Dermis blood vessel endothelial cell (primary cell): ENCODE data around the gene TAGLN. TPM values are rescaled to one million over a fixed set of nuclear protein-coding genes. Genes with fewer than 3 reads are reported as not detected.
A peak's percentile ranks its signal among the peaks of the same experiment; 100 is the strongest.

ENCODE experiments used
- DNase-seq: peaks from one replicate; pipeline ENCODE4 v3.0.0; 2010
- total RNA-seq: library from RNA; depleted of rRNA; stranded (reverse); fragments of >200 nt; gene quantifications from 2 replicates; pipeline ENCODE4 v1.2.3, GENCODE V29; 2014

The TAGLN gene
- total RNA-seq: 11.4 and 31.3 TPM in 2 replicates

DNA sequence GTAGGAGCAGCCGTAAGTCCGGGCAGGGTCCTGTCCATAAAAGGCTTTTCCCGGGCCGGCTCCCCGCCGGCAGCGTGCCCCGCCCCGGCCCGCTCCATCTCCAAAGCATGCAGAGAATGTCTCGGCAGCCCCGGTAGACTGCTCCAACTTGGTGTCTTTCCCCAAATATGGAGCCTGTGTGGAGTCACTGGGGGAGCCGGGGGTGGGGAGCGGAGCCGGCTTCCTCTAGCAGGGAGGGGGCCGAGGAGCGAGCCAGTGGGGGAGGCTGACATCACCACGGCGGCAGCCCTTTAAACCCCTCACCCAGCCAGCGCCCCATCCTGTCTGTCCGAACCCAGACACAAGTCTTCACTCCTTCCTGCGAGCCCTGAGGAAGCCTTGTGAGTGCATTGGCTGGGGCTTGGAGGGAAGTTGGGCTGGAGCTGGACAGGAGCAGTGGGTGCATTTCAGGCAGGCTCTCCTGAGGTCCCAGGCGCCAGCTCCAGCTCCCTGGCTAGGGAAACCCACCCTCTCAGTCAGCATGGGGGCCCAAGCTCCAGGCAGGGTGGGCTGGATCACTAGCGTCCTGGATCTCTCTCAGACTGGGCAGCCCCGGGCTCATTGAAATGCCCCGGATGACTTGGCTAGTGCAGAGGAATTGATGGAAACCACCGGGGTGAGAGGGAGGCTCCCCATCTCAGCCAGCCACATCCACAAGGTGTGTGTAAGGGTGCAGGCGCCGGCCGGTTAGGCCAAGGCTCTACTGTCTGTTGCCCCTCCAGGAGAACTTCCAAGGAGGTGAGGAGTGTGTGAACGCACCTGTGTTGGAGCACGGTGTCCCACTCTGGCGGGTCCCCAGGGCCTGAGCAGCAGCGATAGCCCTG, at the start of gene TAGLN:
Gene TAGLN (plus strand): TSS at position 318 of the 863 bp plus-strand sequence. CDS start 3,644 bp downstream, outside the sequence.
- peak; percentile 66 for DNase-seq

DNA sequence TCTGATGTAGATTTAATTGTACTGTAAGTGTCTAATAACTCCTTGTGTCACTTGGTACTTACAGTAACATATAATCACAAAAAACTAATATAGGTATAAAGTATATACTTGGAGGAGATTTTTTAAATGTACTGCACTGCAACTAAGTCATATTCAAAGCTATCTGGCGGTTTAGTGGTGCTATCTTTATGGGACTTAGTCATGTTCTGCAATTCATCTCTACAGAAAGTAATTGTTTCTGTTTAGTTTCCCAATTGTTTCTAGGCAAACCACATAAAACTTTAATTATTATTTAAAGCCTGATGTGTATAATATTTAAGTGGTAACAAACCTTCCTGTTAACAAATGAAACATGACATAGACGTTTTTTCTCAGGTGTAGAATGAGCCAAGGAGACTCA, 47.1 kb upstream of the TAGLN start:
- no peak for DNase-seq

DNA sequence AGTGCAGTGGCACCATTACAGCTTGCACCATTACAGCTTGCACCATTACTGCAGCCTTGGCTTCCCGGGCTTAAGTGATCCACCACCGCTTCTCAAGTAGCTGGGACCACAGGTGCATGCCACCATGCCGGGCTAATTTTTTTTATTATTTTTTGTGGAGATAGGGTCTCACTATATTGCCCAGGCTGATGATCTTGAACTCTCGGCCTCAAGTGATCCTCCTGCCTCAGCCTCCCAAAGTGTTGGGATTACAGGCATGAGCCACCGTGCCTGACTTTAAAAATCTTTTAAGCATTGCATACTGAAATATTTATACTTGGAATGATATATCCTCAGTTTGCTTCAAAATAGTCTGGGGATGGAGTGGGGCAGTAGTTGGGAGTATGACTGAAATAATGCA, 44.7 kb upstream of the TAGLN start:
- DNase-seq: no peak

DNA sequence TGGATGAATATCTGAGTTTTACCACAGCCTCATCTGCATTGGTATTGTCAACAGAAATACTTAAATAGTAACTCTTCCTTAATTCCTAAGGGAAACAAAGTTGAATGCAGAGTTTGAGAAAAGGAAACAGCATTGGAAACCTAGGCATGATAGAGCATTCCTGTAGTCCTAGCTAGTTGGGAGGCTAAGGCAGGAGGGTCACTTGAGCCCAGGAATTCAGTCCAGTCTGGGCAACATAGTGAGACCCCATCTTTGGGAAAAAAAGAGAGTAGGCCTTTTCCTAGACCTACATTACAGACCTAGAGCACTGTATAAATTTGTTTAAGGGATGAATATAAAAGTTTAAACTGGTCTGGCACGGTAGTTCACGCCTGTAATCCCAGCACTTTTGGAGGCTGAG, 41.7 kb upstream of the TAGLN start:
- no peak for DNase-seq

DNA sequence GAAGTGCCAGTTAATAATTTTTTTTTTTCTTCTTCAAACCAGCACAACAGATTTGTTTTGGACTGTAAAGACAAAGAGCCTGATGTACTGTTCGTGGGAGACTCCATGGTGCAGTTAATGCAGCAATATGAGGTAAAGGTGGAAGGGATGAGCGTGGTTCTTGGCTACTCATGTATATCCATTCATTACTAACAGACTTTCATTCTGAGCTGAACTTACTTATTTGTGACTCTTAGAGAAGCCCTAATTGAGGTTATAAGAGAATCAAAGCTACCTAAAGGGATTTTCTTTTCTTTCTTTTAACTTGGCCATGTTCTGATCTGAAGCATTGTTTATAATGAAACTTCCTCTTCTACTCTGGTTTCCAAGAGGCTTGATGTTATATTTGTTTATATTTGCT, 39.3 kb upstream of the TAGLN start:
- no peak for DNase-seq

DNA sequence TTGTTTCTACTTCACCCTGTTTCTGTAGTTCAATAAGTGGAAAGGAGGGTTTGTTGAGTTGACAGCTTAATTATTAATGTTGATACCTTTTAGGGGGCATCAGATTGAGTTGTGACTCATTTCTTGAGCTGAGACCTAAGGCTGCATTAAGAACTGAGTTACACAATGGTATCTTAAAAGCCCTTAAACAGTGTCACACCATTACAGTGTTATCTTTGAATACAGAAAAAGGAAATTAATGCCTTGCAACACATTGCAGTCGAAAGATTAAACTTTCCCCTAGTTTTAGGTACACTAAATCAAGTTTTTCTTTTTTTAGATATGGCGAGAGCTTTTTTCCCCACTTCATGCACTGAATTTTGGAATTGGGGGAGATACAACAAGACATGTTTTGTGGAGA, 38.3 kb upstream of the TAGLN start:
- DNase-seq: no peak

DNA sequence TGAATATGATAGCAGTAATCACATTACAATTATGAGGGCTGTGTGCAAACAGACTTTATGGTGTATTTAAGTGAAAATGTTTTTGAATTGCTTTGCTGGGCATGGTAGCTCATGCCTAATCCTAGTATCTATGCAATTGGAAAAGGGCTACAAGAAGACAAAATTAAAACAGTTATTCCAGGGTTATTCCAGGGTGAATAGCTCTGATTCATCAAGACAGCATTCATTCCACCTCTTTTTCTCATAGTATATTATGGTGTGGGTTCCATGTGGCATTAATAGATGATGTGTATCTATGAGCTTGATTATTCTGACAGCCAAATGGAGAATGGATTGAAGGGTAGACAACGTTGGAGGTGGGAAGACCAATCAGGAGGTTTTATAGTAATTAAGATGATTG, 32.7 kb upstream of the TAGLN start:
- DNase-seq: no peak

DNA sequence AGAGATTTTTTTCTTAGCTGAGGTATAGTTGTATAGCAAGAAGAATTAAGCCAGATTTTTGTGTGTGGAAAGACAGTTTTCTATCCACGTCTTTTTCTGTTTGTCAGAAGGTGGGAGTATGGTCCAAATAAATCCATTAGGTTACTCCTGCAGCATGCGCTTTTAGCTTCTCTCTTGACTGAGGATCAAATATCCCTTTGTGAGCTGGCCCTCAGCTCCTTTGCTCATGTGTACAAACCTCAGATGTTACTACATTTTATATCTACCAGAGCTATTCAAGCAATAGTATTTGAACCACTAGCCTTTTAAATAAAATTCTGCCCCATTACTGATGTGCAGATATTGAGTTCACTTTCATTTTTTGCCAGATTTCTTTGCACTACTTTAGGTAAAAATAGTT, 29.4 kb upstream of the TAGLN start:
- no peak for DNase-seq

DNA sequence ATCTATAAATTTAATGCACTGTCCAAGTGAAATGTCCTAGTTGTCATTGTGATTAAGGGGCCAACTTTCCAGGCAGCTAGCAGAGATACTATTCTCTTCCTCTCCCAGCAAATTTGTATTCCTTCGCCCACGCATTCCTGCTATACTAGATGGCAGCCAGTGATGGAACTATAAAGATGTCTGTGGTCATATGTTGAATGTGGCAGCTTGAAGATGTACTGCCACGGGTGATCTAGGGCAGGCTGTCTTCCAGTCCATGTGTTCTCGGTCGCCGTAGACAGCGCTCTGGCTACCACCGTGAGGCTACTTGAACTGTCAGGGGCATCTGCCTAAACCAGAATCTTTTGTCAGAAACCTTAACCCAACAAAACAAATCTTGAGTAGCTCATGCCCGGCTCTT, 29.0 kb upstream of the TAGLN start:
- no peak for DNase-seq

DNA sequence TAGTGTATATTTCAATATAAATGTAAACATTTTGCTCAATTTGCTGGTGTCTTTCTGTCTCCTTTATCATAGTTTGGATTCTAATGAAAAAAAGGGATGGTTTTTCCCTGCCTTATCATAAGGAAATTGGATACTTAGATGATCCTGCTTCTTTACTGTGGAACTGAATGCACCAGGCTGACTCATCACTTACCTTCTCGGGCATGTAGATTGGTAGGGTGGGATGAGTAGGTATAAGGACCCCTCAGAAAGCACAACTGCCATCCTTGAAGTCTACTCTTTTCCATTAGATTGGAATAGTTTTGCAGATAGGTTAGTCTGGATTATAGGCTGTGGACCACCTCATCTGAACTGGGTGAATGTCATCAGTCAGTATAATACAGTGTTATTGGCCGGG, 28.2 kb upstream of the TAGLN start:
- no peak for DNase-seq

DNA sequence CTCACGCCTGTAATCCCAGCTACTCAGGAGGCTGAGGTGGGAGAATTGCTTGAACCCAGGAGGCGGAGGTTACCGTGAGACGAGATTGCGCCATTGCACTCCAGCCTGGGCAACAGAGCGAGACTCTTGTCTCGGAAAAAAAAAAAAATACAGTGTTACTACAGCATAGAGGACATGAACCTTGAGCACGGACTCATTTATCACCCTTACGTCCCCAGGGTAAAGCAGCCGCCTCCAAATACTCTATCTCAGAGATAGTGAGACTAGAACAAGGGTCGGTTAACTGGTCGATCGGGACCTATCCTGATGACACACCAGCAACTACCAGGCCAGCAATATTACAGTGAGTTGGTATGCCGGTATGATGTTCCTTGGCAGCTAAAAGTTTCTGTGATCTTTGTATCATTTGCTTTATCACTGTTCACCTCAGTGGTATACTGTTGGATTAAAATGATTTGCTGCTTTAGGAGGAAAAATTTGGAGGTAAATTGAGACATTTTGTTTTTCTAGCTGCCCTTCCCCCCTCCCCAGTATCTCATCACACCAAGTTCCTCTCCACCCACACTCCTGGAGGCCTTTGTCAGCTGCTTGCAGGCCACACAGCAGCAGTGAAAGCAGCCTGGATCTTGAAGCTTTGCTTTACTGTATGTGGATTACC, 27.6 kb upstream of the TAGLN start:
- peak; percentile 9 for DNase-seq

DNA sequence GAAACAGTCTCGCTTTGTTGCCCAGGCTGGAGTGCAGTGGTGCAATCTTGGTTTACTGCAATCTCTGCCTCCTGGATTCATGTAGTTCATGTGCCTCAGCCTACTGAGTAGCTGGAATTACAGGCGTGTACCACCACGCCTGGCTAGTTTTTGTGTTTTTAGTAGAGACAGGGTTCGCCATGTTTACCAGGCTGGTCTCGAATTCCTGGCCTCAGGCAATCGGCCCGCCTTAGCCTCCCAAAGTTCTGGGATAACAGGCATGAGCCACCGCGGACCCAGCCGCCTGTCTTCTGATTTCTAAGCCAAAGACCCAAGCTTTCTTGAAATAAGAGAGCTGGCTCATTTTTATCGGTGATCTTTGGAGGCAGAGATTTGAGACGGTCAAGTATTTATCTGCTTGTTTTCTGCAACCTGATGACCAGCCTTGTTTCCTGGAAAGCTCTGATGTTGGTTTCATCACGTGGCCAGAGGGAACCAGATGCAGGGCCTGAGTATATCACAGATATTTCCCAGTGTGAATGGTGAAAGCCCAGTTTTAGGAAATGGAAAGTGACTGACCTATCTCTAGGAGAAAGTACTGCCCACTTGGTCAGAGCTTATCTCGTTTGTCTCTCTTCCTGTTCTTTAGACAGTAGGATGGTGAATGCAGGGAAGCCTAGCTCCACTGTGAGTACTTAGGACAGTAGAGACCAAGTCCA, 26.3 kb upstream of the TAGLN start:
- DNase-seq: peak; percentile 66

DNA sequence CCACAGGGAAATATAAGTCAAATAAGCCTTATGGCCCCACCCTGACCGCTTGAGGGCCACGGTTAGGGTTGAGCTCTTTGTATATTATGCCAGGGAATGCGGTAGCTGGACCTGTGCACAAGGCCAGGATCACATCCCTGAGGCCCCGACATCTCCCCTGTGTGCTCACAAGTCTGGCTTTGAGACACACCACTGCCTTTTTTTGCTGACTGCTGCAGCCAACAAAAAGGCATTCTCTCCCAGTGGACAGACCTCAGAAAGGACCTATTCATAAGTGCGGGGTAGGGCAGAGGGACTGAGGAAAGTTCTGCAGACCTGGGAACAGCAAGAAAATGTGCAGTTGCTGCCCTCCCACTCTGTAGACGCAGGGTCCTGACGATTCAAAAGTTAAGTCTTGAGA, 24.1 kb upstream of the TAGLN start:
- no peak for DNase-seq

DNA sequence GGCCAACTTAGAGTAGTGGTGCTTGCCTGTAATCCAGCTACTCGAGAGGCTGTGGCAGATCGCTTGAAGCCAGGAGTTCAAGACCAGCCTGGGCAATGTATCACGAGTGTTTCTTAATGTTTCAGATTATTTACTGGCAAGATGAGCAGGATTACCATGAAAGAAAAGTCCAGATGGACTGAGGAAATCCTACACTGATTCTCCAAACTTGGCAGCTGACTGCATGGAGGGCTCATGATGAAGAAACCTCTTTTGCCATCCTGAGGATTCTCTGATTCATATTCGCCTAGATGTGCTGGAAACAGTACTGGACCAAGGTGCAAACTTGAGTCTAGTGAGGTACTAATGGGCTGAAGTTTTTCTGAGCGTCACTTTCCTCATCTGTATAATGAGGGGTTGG, 23.4 kb upstream of the TAGLN start:
- DNase-seq: no peak

DNA sequence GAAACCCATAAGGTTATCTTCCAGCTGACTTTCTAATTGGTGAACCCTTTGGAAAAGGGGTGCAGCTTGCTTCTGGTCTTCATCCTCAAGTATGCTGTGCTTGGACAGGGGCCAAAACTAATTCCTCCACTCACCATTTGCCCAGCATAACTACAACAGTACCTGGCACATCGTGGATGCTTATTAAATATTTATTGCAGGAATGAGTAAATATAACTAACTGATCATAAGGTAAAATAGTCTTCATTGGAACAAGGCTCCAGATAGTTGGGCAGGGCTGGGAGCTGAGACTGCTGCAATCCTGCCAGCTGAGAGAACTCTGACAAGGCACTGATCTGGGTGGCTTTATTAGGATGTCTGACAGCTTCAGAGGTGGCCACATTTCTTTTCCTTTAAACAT, 23.0 kb upstream of the TAGLN start:
- DNase-seq: no peak

DNA sequence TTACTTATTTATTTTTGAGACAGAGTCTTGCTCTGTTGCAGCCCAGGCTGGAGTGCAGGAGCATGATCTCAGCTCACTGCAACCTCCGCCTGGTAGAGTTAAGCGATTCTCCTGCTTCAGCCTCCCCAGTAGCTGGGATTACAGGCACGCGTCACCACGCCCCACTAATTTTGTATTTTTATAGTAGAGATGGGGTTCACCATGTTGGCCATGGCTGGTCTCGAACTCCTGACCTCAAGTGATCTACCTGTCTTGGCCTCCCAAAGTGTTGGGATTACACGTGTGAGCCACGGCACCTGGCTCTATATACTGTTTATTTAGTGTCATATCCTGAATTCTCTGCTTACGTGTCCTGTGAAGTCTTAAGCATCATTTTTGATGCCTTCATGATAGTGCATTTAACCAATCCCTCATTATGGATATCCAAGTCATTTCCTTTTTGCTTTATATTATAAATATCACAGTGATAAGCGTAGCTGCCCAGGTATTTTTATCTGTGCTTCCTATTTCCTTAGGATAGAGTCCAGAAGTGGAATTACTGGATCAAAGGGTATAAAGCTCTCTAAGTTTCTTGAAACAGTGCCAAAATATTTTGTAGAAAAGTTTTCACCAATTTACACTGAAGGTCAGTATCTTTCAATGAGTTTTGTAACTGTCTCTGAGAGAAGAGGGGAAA, 21.5 kb upstream of the TAGLN start:
- DNase-seq: peak; percentile 36

DNA sequence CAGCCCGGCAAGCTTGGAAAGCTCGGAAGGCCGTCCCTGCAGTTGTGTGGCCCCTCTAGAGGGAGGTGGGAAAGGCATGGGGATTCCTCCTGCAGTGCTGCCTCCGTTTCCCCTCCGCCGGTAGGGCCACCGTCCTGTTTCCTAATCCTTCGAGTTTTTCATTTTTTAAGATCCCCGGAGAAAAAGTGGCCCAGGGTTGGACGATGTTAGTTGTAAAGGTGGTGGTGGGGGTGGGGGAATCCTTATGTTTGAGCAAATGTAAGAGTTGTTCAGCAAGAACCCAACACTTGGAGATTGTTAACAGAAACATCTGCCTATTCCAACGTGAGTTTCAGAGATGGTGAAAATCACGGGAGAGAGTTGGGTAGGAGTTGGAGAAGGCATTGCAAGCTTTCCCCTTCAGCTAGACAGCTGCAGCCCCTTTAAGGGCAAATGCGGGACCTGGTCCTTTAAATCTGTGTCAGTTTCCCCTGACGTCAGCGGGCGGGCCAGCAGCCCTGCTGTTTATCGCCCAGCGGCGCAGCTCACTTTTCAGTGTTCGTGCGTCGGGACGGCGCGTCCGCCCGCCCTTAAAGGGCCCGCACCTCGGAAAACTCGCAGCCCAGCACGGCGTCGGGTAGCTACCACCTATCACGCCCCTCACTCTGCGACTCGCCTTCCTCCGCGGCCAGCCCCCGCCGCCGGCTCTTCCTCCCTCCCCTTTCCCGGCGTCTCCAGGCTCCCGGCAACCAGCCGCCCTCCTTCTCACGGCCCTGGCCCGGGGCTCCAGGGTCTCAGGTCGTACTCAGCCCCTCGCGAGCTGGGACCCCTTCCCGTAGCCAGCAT, 20.7 kb upstream of the TAGLN start, which contains the start of gene SIDT2:
Gene SIDT2 (plus strand): TSS at position 534 of the 825 bp plus-strand sequence. CDS start 521 bp downstream, outside the sequence.
- DNase-seq: peak; percentile 96

DNA sequence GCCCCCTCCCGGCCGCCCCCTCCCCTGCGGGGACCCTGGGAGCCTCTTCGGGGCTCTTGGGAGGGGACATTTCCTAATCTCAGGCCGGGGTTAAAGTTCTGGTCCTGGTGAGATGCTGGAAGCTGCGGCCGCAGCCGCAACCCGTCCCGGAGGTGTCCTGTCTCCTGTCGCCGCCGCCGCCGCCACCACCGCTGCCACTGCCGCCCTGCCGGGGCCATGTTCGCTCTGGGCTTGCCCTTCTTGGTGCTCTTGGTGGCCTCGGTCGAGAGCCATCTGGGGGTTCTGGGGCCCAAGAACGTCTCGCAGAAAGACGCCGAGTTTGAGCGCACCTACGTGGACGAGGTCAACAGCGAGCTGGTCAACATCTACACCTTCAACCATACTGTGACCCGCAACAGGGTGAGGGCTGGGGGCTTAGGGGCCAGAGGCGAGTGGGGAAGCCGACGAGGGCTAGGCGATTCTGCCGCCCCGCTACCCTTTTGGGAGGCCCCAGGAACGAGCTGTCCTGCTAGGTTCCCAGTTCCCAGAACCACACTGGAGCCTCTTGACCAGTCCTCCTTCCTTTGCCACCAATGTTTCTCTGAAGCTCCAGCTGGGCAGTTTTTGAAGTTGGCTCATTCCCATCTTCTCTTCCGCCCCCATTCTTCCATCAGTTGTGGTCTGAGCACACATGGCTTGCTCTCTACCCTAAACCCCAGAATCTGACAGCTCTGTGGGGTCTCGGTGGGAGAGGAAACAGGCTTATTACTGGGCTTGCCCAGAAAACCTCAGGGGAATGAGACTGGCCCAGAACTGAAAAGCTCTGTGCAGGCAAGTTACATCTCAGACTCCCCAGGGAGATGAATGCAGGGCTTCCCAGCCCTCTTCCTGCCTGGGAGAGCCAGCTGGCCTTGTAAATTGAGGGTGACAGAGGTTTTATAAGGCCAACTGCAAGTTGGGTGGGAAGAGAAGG, 19.8 kb upstream of the TAGLN start:
- peak; percentile 28 for DNase-seq

DNA sequence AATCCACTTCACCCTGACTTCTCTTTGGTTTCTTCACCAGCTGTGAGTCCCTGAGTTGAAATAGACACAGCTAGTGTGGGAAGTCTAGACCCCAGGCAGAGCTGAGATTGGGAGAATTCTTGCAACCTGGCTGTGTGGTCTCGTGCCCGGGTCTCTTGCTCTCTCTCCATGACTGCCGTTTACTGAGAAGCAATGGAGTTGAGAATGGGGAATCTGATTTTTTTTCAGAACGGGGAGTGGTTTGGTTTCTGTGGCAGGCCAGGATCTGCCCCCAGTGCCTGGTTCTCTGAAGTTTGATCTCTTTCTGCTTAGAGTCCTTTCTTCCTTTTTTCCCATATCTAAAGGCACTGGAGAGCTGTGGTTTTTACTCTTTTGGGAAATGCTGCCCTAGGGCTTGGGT, 19.1 kb upstream of the TAGLN start:
- DNase-seq: no peak

DNA sequence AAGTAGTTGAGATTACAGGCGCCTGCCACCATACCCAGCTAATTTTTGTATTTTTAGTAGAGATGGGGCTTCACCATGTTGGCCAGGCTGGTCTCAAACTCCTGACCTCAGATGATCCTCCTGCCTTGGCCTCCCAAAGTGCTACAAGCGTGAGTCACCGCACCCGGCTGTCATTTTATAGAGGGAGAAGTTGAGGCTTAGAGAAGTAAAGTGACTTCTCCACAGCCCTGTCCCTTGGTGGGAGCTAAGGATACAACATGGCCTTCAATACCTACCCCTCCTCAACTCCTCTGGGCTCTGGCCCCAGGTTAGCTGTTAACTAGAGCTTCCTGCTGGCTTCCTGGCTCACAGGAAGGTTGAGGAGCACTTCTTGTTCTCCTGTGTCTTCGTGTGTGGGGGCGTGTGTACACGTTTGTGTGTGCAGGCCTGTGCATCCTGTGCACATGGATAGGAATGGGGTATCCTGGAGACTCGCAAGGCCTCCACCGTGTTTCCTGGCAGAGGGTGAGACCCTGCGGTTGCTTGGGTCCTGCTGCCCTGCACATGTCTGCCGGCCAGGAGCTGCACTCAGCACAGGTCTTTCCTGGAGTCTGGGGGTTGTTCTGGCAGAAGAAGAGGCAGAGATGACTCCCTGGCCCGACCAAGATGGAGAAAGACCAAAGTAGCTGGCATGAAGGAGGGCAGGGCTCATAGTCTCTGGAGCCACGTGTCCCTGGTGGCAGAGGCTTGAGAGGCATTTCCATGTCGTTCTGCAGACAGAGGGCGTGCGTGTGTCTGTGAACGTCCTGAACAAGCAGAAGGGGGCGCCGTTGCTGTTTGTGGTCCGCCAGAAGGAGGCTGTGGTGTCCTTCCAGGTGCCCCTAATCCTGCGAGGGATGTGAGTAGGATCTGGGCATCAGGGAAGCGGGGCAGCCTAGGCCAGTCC, 18.2 kb upstream of the TAGLN start:
- DNase-seq: peak; percentile 94
